HG03060 (cell line): Measurements from ENCODE around the gene PEDS1.
"Not testable (repeated sequence)": the region's sequence is repeated elsewhere in the genome, so short reads cannot be mapped to it uniquely, and the experiment has no call there.

Experiments used
- ATAC-seq: cut with Tn5 transposase; IDR thresholded peaks from one replicate; pipeline ENCODE4 v1.9.1; 2021; ENCODE audit warnings: low read depth, moderate number of reproducible peaks; ENCODE audit not compliant: unreplicated experiment

The PEDS1 gene

DNA sequence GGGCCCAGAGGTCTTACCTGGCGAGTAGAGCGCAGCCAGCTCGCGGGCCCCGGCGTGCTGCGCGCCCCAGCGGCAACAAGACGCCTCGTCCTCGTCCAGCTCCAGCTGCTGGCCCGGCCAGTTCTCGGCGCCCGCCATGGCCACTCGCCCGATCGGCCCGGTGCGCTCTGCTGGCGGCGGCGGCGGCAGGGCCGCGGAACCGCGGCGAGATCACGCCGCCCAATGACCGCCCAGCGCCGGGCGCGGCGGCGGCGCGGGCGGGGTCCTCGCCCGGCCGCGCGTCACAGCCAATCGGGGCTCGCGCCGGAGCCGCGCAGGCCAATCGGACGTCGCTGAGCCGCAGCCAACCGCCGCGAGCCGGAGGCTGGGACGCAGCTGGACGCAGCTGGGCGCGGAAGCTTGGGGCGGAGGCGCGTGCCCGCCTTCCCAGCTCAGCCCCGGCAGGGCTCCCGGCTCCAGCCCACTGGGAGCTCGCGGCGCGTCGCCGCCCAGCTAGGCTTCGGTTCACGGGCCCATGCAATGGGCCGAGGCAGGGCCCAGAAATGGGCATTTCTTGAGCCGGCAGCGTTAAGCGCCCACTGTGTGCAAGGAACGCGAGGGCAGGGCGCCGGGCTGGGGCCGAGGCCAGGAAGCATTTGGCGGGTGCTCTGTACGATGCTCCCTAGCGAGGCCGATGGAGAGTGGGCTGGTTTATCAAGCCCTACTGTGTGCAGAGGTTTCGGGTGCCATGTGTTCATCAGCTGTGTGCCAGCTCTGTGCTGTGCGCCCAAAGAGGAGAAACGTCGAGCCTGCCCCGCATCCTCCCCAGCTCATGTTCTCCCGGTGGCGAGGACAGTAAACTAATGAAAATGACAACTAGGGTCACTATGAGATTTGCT is at the start of gene PEDS1:
Gene PEDS1 (minus strand): TSS at position 224 of the 878 bp plus-strand sequence. CDS start 86 bp downstream, at position 138.
- no peak for ATAC-seq

DNA sequence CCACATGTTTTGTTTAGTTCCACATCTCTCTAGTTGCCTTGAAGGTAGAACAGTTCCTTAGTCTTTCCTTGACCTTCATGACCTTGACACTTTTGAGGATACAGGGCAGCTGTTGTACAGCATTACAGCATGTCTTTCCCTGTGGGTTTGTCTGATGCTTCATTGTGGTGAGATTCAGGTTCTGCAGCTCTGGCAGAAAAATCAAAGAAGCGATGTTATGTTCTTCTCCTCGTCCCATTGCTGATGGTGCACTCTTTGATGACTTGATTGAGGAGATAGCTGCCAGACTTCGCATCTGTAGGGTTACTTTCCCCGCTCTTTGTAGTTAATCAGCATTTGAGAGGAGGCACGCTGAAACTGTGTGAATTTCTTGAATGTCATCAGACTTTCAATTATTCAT is 49.2 kb upstream of the PEDS1 start:
- ATAC-seq: no peak

DNA sequence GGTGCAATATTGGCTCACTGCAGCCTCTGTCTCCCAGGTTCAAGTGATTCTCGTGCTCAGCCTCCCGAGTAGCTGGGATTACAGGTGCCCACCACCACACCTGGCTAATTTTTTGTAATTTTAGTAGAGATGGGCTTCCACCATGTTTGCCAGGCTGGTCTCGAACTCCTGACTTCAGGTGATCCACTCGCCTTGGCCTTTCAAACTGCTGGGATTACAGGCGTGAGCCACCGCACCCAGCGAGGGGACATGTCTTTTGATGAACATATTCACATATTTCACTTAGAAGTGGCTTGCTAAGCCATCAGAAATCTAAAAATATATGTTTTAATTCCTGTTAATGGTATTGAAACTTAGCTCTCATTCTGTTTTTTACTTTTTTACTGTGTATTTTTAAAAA is 48.2 kb upstream of the PEDS1 start:
- not testable (repeated sequence) for ATAC-seq

DNA sequence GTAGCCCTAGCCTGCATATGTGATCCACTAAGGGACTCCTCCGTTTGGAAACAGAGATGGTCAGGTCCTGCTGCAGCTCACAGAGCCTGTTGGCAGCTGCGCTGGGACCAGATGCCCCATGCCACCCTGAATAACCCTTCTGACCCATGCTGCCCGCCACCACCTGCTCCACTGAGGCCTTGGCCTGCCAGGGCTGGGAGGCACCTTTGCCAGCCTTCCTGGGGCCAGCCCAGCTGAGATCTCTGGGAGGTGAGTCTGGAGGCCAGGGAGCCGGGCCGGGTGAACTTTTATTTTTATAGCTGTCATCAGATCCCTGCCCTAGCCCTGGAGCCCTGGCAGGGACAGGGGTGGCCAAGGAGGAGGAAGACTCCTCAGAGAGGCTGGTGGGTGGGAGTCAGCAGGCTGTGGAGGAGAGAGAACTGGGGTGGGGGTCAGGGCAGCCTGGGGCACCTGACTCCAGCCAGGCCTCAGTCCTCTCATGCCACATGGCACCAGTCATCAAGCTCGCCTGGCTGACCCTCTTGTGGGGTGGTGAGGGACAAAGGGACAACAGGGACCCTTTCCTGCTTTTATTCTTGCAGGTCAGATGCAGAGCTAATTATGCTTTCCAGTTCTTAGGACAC is 47.1 kb upstream of the PEDS1 start:
- ATAC-seq: no peak

DNA sequence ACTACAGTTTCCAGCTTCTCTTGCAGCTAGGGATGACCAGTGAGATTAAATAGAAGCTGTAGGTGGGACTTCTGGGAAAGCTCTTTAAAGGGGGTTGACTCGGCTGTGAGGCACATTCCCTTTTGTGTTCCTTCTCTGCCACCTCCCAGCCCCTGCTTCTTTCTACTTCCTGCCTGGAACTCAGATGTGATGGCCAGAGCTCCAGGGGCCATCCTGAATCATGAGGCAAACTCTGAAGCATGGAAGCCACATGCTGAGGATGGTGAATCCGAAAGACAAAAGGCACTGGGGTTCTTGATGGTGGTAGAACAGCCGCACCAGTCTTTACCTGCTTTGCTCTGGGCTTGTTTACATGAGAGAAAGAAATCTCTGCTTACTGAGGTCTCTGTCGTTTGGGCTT is 46.2 kb upstream of the PEDS1 start:
- ATAC-seq: no peak

DNA sequence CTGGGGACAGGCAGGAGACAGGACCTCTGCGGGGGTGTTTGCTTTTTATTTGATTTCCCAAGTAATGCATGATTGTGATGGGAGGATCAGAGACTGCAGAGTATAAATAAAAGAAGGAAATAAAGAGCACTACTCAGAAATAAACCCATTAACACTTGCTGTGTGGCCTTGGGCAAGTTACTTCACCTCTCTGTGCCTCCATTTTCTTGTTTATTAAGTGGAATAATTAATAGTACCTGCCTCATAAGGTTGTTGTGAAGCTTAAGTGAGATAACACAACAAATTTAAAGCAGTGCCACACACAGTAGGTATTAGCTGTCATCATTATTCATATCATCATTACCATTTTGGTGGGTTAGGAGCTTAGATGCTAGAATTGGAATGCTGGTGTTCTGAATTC is 45.2 kb upstream of the PEDS1 start:
- ATAC-seq: no peak

DNA sequence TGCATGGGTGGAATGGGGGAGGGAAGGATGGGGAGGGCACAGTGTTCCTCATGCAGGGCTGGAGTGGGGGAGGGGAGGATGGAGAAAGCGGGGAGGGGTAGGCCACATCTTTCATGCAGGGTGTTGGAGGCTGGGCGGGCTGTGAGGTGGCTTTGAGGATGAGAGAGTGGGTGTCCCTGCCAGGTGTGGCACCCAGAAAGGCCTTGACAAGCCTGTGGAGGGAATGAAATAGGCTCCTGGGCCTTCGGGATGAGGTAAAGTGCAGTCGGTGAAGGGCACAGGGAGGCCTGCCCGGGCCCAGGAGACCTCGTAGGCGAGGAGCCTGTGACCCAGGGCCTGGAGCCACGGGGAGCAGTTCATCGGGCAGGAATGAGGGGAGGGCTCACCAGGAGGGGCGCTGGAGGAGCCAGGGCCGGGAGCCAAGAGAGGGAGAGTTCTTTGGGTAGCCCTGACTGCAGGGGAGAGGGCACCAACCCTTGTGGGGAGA is 44.7 kb upstream of the PEDS1 start:
- ATAC-seq: no peak

DNA sequence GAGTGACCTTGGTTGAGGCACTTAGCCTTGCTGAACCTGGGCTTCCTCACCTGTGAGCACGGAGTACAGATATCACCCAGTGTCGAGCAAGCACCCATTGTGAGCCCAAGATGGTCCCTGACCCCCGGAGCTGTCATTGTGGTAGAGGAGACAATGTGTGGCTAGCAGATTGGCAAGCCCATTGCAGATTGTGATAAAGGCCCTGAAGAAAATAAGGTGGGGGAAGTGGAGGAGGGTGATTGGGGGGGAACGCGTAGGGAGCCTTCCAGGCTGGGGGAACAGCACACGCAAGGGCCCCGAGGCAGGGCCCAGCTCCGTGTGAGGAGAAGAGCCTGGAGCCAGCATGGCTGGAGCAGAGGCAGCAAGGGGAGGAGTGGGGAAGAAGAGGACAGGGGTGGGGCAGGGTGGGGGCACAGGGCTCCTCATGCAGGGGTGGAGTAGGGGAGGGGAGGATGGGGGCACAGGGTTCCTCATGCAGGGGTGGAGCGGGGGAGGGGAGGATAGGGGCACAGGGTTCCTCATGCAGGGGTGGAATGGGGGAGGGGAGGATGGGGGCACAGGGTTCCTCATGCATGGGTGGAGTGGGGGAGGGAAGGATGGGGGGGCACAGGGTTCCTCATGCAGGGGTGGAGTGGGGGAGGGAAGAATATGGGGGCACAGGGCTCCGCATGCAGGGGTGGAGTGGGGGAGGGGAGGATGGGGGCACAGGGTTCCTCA is 44.1 kb upstream of the PEDS1 start:
- no peak for ATAC-seq

DNA sequence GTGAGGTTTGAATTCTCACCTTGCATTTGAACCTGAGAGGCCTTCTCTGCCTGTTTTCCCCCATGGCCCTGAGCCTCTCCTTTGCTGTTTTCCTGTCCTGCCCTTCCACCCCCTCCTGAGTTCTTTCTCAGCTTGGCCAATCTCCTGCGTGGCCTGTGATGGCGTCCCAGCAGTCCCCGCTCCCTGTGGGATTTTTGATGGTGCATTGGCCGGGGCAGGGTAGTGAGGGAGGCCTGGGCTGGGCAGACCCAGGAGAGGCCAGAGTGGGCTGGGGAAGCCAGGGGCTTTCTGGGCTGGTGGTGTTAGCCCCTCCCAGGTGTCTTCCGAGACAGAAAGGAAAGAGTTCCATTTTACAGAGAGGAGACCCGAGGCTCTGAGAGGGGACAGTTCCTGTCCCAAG is 43.4 kb upstream of the PEDS1 start:
- ATAC-seq: no peak

DNA sequence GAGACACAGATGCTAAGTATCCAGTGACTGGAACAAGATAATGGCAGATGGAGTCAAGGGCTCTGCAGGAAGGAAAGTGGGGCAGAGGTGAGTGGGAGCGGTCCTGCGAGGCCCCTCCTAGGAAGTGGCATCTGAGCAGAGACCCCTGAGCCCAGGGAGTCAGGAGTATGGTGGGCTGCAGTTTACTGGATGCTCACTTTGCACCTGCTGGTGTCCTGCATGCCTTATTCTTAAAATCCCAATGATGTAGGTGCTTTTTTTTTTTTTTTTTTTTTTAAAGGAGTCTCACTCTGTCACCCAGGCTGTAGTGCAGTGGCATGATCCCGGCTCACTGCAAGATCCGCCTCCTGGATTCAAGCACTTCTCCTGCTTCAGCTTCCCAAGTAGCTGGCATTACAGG is 42.7 kb upstream of the PEDS1 start:
- no peak for ATAC-seq

DNA sequence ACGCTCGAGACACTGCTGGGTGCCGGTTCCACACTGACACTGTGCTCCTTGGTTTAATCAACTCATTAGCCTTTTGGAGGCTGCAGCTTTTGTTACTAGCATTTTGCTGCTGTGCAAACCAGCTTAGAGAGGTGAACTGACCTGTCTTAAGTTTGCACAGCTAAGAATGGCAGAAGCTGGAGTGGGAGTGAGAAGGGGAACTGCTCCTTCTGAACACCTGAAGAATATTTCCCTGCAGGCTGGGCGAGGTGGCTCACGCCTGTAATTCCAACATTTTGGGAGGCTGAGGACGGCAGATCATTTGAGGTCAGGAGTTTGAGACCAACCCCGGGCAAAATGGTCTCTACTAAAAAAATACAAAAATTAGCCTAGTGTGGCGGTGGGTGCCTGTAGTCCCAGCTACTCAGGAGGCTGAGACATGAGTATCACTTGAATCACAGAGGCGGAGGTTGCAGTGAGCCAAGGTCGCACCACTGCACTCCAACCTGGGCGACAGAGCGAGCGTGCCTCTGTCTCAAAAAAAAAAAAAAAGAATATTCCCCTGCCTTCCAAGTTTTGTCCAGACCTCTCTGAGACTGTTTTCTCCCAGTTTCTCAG is 42.1 kb upstream of the PEDS1 start:
- no peak for ATAC-seq

DNA sequence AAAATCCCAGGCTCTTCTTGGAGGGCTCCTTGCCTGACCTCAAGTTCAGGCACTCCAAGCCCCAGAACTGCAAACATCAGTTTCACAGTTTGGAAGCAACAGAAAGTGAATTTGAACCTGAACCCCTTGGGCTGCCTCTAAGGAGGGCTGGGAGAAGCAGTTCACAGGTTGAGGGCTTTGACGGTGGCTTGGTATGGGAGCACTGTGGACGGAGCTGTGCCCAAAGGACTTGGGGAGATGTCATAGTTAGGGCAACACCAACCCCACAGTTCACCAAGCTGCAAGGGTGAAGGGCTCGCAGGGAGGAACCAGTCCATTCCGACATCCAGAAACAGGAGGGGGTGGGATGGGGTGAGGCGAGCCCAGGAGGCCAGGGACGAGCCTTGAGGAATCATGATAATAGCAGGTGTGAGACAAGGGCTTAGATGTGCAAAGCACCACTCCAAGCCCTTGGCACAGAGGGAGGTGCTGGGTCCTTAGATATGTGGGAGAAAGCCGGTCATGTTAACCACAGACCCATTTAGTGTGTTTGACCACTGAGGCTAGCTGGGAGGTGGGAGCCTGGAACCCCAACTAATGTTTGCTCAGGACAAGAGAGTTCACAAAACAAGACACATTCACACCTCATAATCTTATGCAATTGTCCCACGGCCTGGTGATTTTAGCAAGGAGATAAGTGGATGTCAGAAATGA is 41.5 kb upstream of the PEDS1 start:
- ATAC-seq: no peak

DNA sequence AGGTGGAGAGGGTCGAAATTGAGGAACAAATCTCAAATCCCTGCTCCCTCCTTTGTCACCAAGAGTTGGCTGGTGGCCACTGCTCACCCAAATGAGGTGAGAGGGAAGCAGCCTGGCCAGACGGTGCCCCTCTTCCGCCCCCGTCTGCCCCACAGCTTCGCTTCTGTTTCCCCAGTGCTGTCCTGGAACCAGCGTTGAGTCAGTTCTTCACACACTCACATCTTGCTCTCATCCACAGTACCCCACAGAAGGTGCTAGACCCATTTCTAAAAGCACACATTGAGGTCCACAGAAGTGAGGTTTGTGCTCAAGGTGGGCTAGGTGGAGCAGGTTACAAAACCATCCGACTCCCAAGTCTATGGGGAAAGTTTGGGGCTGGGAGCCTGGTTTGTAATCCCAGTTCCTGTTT is 40.9 kb upstream of the PEDS1 start:
- ATAC-seq: no peak

DNA sequence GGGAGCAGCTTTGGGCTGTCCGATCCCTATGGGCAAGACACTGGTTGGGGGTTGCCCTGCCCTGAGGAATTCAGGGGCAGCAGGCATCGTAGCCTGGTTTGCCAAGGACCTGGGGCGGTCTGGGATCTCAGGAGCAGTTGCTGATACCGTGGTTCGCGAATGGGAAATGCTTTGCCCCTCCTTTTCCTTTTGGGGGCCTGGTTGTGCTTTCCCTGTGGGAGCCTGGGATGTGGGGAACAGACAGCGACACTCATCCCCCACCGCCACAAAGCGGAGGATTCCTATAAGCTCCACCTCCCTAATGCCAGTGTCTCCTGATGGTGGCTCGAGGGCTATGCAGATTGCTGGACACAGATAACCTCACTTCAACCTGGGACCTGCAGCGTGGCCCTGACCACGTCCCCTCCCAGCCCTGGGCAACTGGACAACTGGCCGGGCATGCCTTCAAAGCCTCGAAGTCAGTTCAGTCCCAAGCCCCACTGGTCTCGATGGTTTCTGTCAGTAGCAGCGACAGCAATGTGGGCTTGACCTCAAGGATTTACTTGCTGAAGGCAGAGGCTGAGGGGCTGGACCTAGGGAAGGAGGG is 40.4 kb upstream of the PEDS1 start:
- ATAC-seq: no peak

DNA sequence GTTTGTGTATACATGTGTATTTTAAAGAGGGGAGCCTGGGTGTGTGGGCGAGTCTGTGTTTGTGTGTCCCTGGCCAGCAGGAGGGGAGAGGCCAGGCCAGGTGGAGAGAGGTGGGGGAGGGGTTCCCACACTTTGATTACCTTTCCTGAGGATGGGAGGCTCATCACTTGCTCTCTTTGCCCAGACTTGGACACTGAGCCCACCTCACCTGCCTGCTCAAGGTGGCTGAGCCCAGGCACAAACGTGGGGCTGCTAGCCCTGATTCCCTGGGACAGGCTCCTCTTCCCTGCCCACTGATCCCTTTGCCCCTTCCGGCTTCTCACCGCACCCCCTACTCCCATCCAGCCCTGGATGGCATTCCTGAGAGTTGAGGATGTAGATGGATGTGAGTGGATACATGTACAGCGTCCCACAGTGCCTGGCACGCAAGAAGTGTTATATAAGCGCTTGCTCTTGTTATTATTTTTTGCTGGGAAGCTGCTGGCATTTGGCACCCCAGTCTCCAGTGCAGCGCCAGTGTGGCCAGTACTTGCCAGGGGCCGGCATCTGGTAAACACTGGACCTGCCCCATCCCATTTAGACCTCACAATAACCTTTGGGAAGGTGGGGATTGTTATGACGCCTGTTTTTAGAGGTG is 39.8 kb upstream of the PEDS1 start:
- ATAC-seq: no peak

DNA sequence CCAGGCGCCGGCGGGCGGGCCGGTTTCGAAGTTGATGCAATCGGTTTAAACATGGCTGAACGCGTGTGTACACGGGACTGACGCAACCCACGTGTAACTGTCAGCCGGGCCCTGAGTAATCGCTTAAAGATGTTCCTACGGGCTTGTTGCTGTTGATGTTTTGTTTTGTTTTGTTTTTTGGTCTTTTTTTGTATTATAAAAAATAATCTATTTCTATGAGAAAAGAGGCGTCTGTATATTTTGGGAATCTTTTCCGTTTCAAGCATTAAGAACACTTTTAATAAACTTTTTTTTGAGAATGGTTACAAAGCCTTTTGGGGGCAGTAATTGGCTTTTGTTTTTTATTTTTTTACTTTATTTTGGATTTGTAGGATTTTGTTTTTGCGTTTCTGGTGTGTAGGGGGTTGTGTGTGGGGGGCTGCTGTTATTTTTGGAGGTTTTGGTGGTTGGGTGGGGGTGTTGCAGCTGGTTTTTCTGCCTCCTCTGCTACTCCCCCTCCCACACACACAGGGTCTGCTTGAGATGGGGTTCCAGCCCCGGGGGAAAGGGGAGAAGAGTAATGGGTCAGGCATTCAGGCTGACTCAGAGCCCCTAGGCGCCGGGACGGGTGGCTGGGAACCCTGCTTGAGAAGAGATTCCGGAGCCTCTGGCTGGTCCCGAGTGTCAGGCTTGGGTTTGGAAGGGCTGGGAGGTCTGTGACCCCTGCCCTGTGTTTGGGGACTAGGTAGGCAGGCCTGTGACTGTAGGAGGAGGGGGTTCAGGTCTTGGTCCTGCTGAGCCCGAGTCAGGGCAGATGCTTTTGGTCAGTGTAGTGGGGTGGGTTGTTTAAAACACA is 39.1 kb upstream of the PEDS1 start:
- ATAC-seq: no peak

DNA sequence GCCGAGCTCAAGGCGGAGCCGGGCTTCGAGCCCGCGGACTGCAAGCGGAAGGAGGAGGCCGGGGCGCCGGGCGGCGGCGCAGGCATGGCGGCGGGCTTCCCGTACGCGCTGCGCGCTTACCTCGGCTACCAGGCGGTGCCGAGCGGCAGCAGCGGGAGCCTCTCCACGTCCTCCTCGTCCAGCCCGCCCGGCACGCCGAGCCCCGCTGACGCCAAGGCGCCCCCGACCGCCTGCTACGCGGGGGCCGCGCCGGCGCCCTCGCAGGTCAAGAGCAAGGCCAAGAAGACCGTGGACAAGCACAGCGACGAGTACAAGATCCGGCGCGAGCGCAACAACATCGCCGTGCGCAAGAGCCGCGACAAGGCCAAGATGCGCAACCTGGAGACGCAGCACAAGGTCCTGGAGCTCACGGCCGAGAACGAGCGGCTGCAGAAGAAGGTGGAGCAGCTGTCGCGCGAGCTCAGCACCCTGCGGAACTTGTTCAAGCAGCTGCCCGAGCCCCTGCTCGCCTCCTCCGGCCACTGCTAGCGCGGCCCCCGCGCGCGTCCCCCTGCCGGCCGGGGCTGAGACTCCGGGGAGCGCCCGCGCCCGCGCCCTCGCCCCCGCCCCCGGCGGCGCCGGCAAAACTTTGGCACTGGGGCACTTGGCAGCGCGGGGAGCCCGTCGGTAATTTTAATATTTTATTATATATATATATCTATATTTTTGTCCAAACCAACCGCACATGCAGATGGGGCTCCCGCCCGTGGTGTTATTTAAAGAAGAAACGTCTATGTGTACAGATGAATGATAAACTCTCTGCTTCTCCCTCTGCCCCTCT is 38.2 kb upstream of the PEDS1 start:
- ATAC-seq: no peak

DNA sequence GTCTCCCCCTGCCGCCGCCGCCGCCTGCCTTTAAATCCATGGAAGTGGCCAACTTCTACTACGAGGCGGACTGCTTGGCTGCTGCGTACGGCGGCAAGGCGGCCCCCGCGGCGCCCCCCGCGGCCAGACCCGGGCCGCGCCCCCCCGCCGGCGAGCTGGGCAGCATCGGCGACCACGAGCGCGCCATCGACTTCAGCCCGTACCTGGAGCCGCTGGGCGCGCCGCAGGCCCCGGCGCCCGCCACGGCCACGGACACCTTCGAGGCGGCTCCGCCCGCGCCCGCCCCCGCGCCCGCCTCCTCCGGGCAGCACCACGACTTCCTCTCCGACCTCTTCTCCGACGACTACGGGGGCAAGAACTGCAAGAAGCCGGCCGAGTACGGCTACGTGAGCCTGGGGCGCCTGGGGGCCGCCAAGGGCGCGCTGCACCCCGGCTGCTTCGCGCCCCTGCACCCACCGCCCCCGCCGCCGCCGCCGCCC is 37.6 kb upstream of the PEDS1 start:
- no peak for ATAC-seq
